H1 (cell line): Measurements from ENCODE around the gene GH1. TPM values are rescaled to one million over a fixed set of nuclear protein-coding genes. Genes with fewer than 3 reads are reported as not detected.

Source experiments
- CTCF ChIA-PET: fragments of 300-600 bp; sonication (Branson Sonifier 250); formaldehyde crosslinking; loops from one replicate; lab custom pipeline; 2021; ENCODE audit not compliant: partially characterized antibody; lab: Charles Lee
- POLR2A ChIA-PET: fragments of 300-600 bp; sonication (Branson Sonifier 250); formaldehyde crosslinking; loops from one replicate; lab custom pipeline; 2021; ENCODE audit warnings: inconsistent platforms; ENCODE audit not compliant: partially characterized antibody; lab: Charles Lee
- DNase-seq, 2 experiments: peaks; one replicate each; pipeline versions ENCODE4 v3.0.0 to v3.0.0-alpha.2; 2010 to 2022; ENCODE audit warnings: low spot score in 2 of 2, low read depth in 1 of 2, mixed read lengths in 1 of 2
- FAIRE-seq: peaks from 2 replicates; lab custom pipeline; 2011; peaks lifted over from hg19 to GRCh38; lab: Jason Lieb, UNC
- H2AFZ ChIP-seq: 2 replicates; pipeline ENCODE4 v1.8.1; 2012; ENCODE audit warnings: low read length, inconsistent platforms
- H2AK5ac ChIP-seq: 2 replicates; pipeline ENCODE4 v1.6.1; 2013; ENCODE audit warnings: low read depth, low read length
- H2BK120ac ChIP-seq: replicated peaks from 2 replicates; pipeline ENCODE3; 2013; ENCODE audit warnings: low read depth, low read length, inconsistent platforms
- H2BK12ac ChIP-seq: 2 replicates; pipeline ENCODE4 v1.6.1; 2013; ENCODE audit warnings: low read depth, low read length
- H2BK15ac ChIP-seq: 2 replicates; pipeline ENCODE4 v1.6.1; 2013; ENCODE audit warnings: low read length
- H2BK20ac ChIP-seq: 2 replicates; pipeline ENCODE4 v1.6.1; 2013; ENCODE audit warnings: low read length
- H2BK5ac ChIP-seq: 2 replicates; pipeline ENCODE4 v1.6.1; 2013; ENCODE audit warnings: low read depth, low read length
- H3K14ac ChIP-seq: 2 replicates; pipeline ENCODE4 v1.6.1; 2013; ENCODE audit warnings: inconsistent platforms; ENCODE audit not compliant: insufficient read length
- H3K18ac ChIP-seq: 2 replicates; pipeline ENCODE4 v1.6.1; 2013; ENCODE audit warnings: low read length; ENCODE audit errors: extremely low read depth
- H3K23ac ChIP-seq: 2 replicates; pipeline ENCODE4 v1.6.1; 2013; ENCODE audit warnings: inconsistent platforms; ENCODE audit not compliant: insufficient read length
- H3K23me2 ChIP-seq: 2 replicates; pipeline ENCODE4 v1.6.1; 2013; ENCODE audit warnings: low read depth, low read length
- H3K27ac ChIP-seq: 2 replicates; pipeline ENCODE4 v1.6.1; 2011; ENCODE audit warnings: low read depth, low read length, inconsistent platforms
- H3K27me3 ChIP-seq, 4 experiments: replicated peaks in 1 of 4; 1 replicate in 1 of 4; 2 replicates in 3 of 4; pipeline versions ENCODE4 v1.6.1 to v1.8.1; 2011 to 2013; ENCODE audit warnings: low read length in 3 of 4, mild to moderate bottlenecking in 3 of 4, inconsistent platforms in 2 of 4, mixed read lengths in 2 of 4, moderate library complexity in 1 of 4; ENCODE audit not compliant: control insufficient read depth in 3 of 4, insufficient read depth in 3 of 4; ENCODE audit errors: extremely low read depth in 1 of 4
- H3K36me3 ChIP-seq, 4 experiments: 2 replicates each; pipeline versions ENCODE4 v1.6.1 to v1.8.1; 2011 to 2013; ENCODE audit warnings: mild to moderate bottlenecking in 4 of 4, low read length in 3 of 4, moderate library complexity in 2 of 4, control low read depth in 1 of 4, inconsistent platforms in 1 of 4; ENCODE audit not compliant: insufficient read depth in 4 of 4, control insufficient read depth in 2 of 4
- H3K4ac ChIP-seq: replicated peaks from 2 replicates; pipeline ENCODE3; 2013; ENCODE audit warnings: low read length, low read depth, mixed read lengths, inconsistent platforms; ENCODE audit not compliant: insufficient read length
- H3K4me1 ChIP-seq, 4 experiments: replicated peaks in 1 of 4; 1 replicate in 1 of 4; 2 replicates in 3 of 4; pipeline versions ENCODE4 v1.6.1 to v1.8.1; 2011 to 2013; ENCODE audit warnings: low read length in 3 of 4, inconsistent platforms in 2 of 4, mixed read lengths in 1 of 4; ENCODE audit not compliant: insufficient read depth in 4 of 4, control insufficient read depth in 3 of 4
- H3K4me2 ChIP-seq, 2 experiments: 2 replicates each; pipeline versions ENCODE4 v1.6.1 to v1.8.1; 2011 to 2013; ENCODE audit warnings: low read depth in 2 of 2, low read length in 2 of 2, control low read depth in 1 of 2, inconsistent platforms in 1 of 2, mild to moderate bottlenecking in 1 of 2; ENCODE audit not compliant: insufficient read depth in 1 of 2
- H3K4me3 ChIP-seq, 4 experiments: fragments of 200-600, 300-600 bp in 1 of 4; sonication (generic), shearing (Covaris generic), sonication (Bioruptor Twin) in 1 of 4; 2 replicates each; pipeline versions ENCODE4 v1.5.1 to v1.8.1; 2011 to 2016; ENCODE audit warnings: low read length in 4 of 4, low read depth in 3 of 4, control low read depth in 2 of 4, inconsistent platforms in 2 of 4, mild to moderate bottlenecking in 2 of 4, mixed read lengths in 1 of 4, moderate library complexity in 1 of 4; ENCODE audit not compliant: insufficient read depth in 2 of 4; ENCODE audit errors: extremely low read depth in 1 of 4
- H3K56ac ChIP-seq: replicated peaks from 2 replicates; pipeline ENCODE3; 2013; ENCODE audit warnings: low read depth, mild to moderate bottlenecking, mixed read lengths, low read length, inconsistent platforms; ENCODE audit not compliant: insufficient read length
- H3K79me1 ChIP-seq: 2 replicates; pipeline ENCODE4 v1.6.1; 2013; ENCODE audit warnings: low read depth, low read length, control low read depth
- H3K79me2 ChIP-seq, 2 experiments: 2 replicates each; pipeline versions ENCODE4 v1.6.1 to v1.8.1; 2012 to 2013; ENCODE audit warnings: low read length in 2 of 2, mild to moderate bottlenecking in 2 of 2, inconsistent platforms in 1 of 2; ENCODE audit not compliant: insufficient read depth in 2 of 2, control insufficient read depth in 1 of 2
- H3K9ac ChIP-seq, 4 experiments: replicated peaks in 1 of 4; 1 replicate in 1 of 4; 2 replicates in 3 of 4; pipeline versions ENCODE4 v1.6.1 to v1.8.1; 2011 to 2013; ENCODE audit warnings: low read depth in 3 of 4, low read length in 3 of 4, control low read depth in 2 of 4, mild to moderate bottlenecking in 2 of 4, moderate library complexity in 2 of 4, inconsistent platforms in 1 of 4; ENCODE audit errors: extremely low read depth in 1 of 4
- H3K9me3 ChIP-seq, 2 experiments: 2 replicates each; pipeline versions ENCODE4 v1.6.1 to v1.8.1; 2012 to 2013; ENCODE audit warnings: mild to moderate bottlenecking in 2 of 2, moderate library complexity in 2 of 2, control low read depth in 1 of 2, inconsistent platforms in 1 of 2, low read depth in 1 of 2, low read length in 1 of 2, mixed read lengths in 1 of 2; ENCODE audit not compliant: insufficient read depth in 2 of 2
- H4K20me1 ChIP-seq, 2 experiments: replicated peaks in 1 of 2; 2 replicates each; pipeline versions ENCODE3 to v1.8.1; 2011 to 2013; ENCODE audit warnings: inconsistent platforms in 2 of 2, low read length in 2 of 2, mild to moderate bottlenecking in 1 of 2; ENCODE audit not compliant: insufficient read depth in 2 of 2, control insufficient read depth in 1 of 2
- H4K5ac ChIP-seq: 2 replicates; pipeline ENCODE4 v1.6.1; 2013; ENCODE audit warnings: low read length, low read depth, mixed read lengths, inconsistent platforms; ENCODE audit not compliant: insufficient read length
- H4K8ac ChIP-seq: 2 replicates; pipeline ENCODE4 v1.8.0; 2013; ENCODE audit warnings: mild to moderate bottlenecking, moderate library complexity, low read length, inconsistent platforms; ENCODE audit not compliant: insufficient read depth; ENCODE audit errors: extremely low read depth
- H4K91ac ChIP-seq: replicated peaks from 2 replicates; pipeline ENCODE3; 2013; ENCODE audit warnings: low read length, mixed read lengths, inconsistent platforms; ENCODE audit not compliant: insufficient read length
- BCL11A ChIP-seq, 2 experiments: IDR thresholded peaks; one replicate each; pipeline ENCODE4 v1.6.1; 2011; ENCODE audit warnings: low read depth in 2 of 2, low read length in 2 of 2, mild to moderate bottlenecking in 2 of 2
- GTF2F1 ChIP-seq: IDR thresholded peaks from 2 replicates; pipeline ENCODE4 v1.6.1; 2012; ENCODE audit warnings: low read depth, low read length, improper control_type of control experiment, borderline replicate concordance
- POU5F1 ChIP-seq: IDR thresholded peaks from 2 replicates; pipeline ENCODE4 v1.6.1; 2011; ENCODE audit warnings: low read depth, mild to moderate bottlenecking, low read length, moderate library complexity
- WGBS, 2 experiments: shearing (Covaris generic) in 1 of 2; methylation state at CpG; one replicate each; pipeline versions ENCODE4 v1.1.6 to v1.1.7; 2013 to 2015; ENCODE audit warnings: low lambda C conversion rate in 2 of 2, mixed read lengths in 2 of 2, inconsistent platforms in 1 of 2, low coverage in 1 of 2, missing lambda C conversion rate in 1 of 2; ENCODE audit not compliant: insufficient replicate concordance in 2 of 2, insufficient coverage in 1 of 2, insufficient read length in 1 of 2; ENCODE audit errors: extremely low coverage in 1 of 2, missing lambda C conversion rate in 1 of 2; 5-methylcytosine and 5-hydroxymethylcytosine counted together
- polyA plus RNA-seq, 7 experiments: library from polyadenylated mRNA; depleted of rRNA in 3 of 7; stranded (reverse) in 5 of 7; unstranded in 2 of 7; fragments of >200 nt in 5 of 7; fragments of 200-250 nt in 2 of 7; gene quantifications; 1 replicate in 5 of 7; 2 replicates in 1 of 7; 4 replicates in 1 of 7; pipeline versions ENCODE4 v1.2.1 to v1.2.3, GENCODE V29; 2011 to 2013; ENCODE audit warnings: missing spikeins in 2 of 7, mixed read lengths in 2 of 7
- total RNA-seq: library from RNA; stranded (reverse); fragmentation: NEBNext Ultra II Directional; extraction: Animal tissue kit (Norgen Biotek cat#: 25700); gene quantifications from 2 replicates; pipeline ENCODE4 v1.2.1, GENCODE V29; 2021

Gene GH1
- total and polyA plus RNA-seq, 2 of the 8 experiments (the other 6 are each of a cell fraction or from before 2014, with no cell fraction given), result 0.41 TPM; not detected in 1

DNA sequence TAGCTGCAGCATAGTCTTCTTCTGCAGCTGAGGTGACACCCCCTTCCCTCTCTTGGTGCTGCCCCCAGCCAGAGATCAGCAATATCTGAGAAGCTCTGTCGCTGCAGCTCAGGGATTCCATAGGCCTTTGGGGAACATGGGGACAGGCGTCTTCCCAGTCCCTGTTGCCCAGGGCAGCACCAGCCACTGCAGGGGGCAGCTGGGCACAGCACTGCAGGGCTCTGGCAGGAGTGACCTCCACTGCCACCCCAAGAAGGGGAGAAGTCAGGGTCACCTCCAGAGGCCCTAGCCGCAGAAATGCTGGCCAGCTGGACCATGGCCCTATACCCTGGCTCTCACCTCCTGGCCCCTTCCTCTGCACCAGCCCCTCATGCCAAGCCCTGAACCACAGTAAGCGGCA is 37.2 kb upstream of the GH1 start:
- CTCF ChIA-PET, result interaction anchor here (0.6 to 14.4 kb wide), 9 partner anchors 9 to 75 kb away, joined by 3 to 270 read pairs (median 4); partner anchors contain the start of genes CSHL1, GH1, GH2 and ICAM2

More for the DNA sequence above, 37.2 kb upstream of the GH1 start:
- H4K8ac ChIP-seq, result no peak overlapping the region
- no peak overlapping the region for H2AK5ac ChIP-seq
- no peaks in the 10 kb centered on the region for H3K27me3 ChIP-seq
- no peaks in the 10 kb centered on the region for H3K9me3 ChIP-seq
- H3K4me1 ChIP-seq, result peaks cover 0 to 6% (median 3%) of the 10 kb centered on the region in 4 experiments; a peak in 3 of 7 replicates
- H3K4ac ChIP-seq, result no peak overlapping the region
- H2BK120ac ChIP-seq, result no peak overlapping the region
- no peak overlapping the region for H2BK12ac ChIP-seq
- peaks cover 0 to 9% of the 10 kb centered on the region in 2 experiments for H4K20me1 ChIP-seq
- WGBS, 2 experiments, result 96% methylated on average over 4 of the region's 4 CpGs; no CpG with 5 or more reads in 1 of the 2 experiments
- no peak overlapping the region for H2AFZ ChIP-seq
- no peak overlapping the region for H2BK20ac ChIP-seq
- H4K5ac ChIP-seq, result no peak overlapping the region
- FAIRE-seq, result no peak
- H3K18ac ChIP-seq, result no peak overlapping the region
- TF ChIP-seq BCL11A (IDR thresholded peaks at IDR 0.05; ENCODE audit: low read depth in 2 of 2, low read length in 2 of 2), result no peak
- TF ChIP-seq GTF2F1, result no peak
- TF ChIP-seq POU5F1, result no peak
- POLR2A ChIA-PET, result interaction anchor here (0.9 to 1.1 kb wide), 2 partner anchors 9 to 10 kb away, joined by 3 read pairs; no protein-coding TSS in a partner anchor
- H2BK15ac ChIP-seq, result no peak overlapping the region
- H3K4me3 ChIP-seq, result no peak overlapping the region
- H2BK5ac ChIP-seq, result no peak overlapping the region
- DNase-seq, result no peak
- peaks cover 2% of the 10 kb centered on the region; the same call in 1 of the 2 replicates for H3K23me2 ChIP-seq
- H3K14ac ChIP-seq, result no peak overlapping the region
- no peak overlapping the region for H4K91ac ChIP-seq
- no peak overlapping the region for H3K56ac ChIP-seq
- peaks cover 0 to 3% (median 0%) of the 10 kb centered on the region in 4 experiments; a peak in 1 of 8 replicates for H3K36me3 ChIP-seq
- H3K23ac ChIP-seq, result no peak overlapping the region
- H3K79me1 ChIP-seq, result no peaks in the 10 kb centered on the region
- H3K9ac ChIP-seq, result no peak overlapping the region
- no peak overlapping the region for H3K27ac ChIP-seq
- no peak overlapping the region for H3K4me2 ChIP-seq
- H3K79me2 ChIP-seq, result no peaks in the 10 kb centered on the region
